ENCODE results near the gene ARL4D. TPM values are rescaled to one million over a fixed set of nuclear protein-coding genes. Genes with fewer than 3 reads are reported as not detected.

The ARL4D gene
- total RNA-seq, 2 experiments from 2014 or later = 2.0 to 2.3 TPM

DNA sequence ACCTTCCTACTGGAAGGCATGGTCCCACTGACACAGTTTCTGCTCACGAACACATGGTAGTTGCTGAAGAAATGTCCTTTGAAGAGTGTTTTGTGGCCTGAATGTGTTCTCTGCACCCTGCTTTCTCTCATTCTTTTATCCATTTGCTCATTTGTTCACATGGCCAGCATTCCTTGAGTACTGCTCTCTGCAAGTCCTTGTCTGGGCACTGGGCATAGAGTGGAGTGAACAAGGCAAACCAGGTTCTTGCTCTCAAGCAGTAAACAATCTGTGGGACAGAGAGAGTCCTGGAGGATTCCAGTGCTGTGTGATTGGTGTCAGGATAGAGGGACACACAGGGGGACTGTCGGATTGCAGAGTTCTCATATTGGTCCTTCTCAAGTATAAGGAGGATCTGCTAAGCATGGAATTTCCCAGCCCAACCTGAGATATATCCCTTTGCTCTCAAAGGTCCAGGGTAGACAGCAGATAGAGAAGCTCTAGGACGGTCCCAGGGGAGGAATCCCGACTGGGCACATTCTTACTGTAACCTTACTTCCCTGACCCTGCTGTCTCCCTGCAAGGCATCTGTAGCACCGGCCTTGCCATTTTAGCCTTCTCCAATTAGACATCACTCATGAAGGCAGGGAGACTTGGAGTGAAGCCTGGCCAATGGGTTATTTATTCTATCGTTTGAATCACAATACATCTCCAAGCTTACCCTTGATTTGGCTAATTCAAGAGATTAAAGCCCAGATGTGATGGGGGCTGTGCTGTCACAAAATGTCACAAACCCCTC, 32.3 kb downstream of the ARL4D start:
- H3K36me3 Mint-ChIP-seq (ENCODE audit: low read depth) = no peaks in the 10 kb centered on the region
- CTCF ChIA-PET = interaction anchor here (0.7 to 1.5 kb wide), 3 partner anchors 26 to 147 kb away, joined by 3 to 4 read pairs (median 3); partner anchors contain the start of gene DHX8

DNA sequence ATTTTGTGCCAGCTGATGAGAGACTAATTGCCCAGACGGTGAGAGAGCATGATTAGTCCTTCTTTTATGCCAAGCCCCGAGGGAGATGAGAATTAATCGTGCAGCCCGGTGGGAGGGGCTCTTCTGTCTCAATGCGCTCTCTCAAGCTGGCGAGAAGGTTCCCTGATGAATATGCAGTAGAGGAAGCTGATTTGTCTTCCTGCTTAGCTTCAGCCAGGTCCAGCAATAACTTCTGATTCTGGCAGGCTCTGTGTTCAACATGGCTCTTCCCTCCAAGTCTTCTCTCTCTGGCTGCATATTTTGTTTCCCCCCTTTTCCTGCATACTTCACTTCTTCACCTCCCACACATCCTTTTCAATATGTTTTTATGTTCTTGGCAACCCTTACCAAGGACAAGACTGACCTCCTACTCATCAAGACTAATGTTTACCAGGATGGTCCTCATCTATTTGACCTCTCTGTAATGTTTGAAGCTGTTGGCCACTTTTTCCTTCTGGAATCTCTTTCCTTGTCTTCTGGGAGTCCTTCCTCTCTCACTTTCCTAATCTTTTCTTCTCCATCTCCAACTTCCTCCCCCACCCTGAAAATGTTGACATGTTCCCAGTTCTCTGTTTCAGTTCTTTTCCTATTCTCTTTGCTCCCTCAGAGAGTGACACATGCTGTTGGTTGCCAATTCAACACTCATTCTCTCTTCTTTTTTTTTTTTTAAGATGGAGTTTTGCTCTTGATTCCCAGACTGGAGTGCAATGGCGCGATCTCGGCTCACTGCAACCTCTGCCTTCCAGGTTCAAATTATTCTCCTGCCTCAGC, 33.1 kb downstream of the ARL4D start:
- intact Hi-C loops (cut with DNase I, micrococcal nuclease) = no loop called here
- CTCF ChIA-PET = interaction anchor here (0.7 to 1.5 kb wide), 3 partner anchors 26 to 146 kb away, joined by 3 to 4 read pairs (median 3); partner anchors contain the start of gene DHX8
- Mint-ChIP-seq H3K27ac (no peak overlapping the region), H3K4me1 (no peaks in the 10 kb centered on the region), H3K4me3 (no peak overlapping the region), H3K27me3 (peaks cover 25% of the 10 kb centered on the region), H3K36me3 (ENCODE audit: low read depth) (no peaks in the 10 kb centered on the region), H3K9me3 (ENCODE audit: low read depth) (no peaks in the 10 kb centered on the region)
- ATAC-seq (no peak), DNase-seq (no peak)
- POLR2A ChIA-PET = no interaction called here

More for the DNA sequence above, 32.3 kb downstream of the ARL4D start:
- H3K4me3 Mint-ChIP-seq = no peak overlapping the region
- ATAC-seq (no peak), DNase-seq (no peak)
- H3K27me3 Mint-ChIP-seq = peaks cover 25% of the 10 kb centered on the region
- no peaks in the 10 kb centered on the region for H3K9me3 Mint-ChIP-seq (ENCODE audit: low read depth)
- H3K27ac Mint-ChIP-seq = no peak overlapping the region
- H3K4me1 Mint-ChIP-seq = no peaks in the 10 kb centered on the region
- POLR2A ChIA-PET = interaction anchor here (0.5 kb wide), 1 partner anchor 9 kb away, joined by 11 read pairs; no protein-coding TSS in a partner anchor
- intact Hi-C loops (cut with DNase I, micrococcal nuclease) = no loop called here

- Mint-ChIP-seq H3K4me3 (no peak overlapping the region), H3K9me3 (ENCODE audit: low read depth) (no peaks in the 10 kb centered on the region), H3K4me1 (no peaks in the 10 kb centered on the region), H3K27me3 (peaks cover 22% of the 10 kb centered on the region), H3K36me3 (ENCODE audit: low read depth) (no peaks in the 10 kb centered on the region), H3K27ac (no peak overlapping the region)
- ATAC-seq (no peak), DNase-seq (no peak)
- intact Hi-C loops (cut with DNase I, micrococcal nuclease) = no loop called here
- ChIA-PET CTCF (interaction anchor here (1.4 kb wide), 1 partner anchor 43 kb away, joined by 4 read pairs; no protein-coding TSS in a partner anchor), POLR2A (no interaction called here)
Measured at GRCh38 chr17:43434902-43435319, 36.1 kb downstream of the ARL4D start.

DNA sequence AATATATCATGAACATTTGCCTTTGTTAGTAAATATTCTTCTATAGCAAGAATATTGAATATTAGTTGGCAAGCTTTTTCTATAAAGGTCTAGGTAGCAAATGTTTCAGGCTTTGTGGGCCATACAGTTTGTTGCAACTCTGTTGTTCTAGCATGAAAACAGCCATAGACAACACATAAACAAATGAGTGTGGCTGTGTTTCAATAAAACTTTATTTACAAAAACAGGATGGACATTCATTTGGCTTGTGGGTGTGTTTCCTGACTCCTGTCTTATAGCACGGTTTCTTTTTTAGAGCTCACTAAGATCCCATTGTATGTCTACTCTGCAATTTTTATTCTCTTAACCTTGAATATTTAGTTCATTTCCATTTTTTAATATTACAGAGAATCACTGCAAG, 39.0 kb downstream of the ARL4D start:
- Mint-ChIP-seq H3K36me3 (ENCODE audit: low read depth) (no peaks in the 10 kb centered on the region), H3K27ac (no peak overlapping the region), H3K4me1 (no peaks in the 10 kb centered on the region), H3K4me3 (no peak overlapping the region), H3K27me3 (peaks cover 12% of the 10 kb centered on the region), H3K9me3 (ENCODE audit: low read depth) (no peaks in the 10 kb centered on the region)
- POLR2A ChIA-PET = no interaction called here
- intact Hi-C loops (cut with DNase I, micrococcal nuclease) = no loop called here
- no peak for DNase-seq
- no peak for ATAC-seq
- CTCF ChIA-PET = interaction anchor here (1.2 kb wide), 1 partner anchor 13 kb away, joined by 3 read pairs; no protein-coding TSS in a partner anchor

DNA sequence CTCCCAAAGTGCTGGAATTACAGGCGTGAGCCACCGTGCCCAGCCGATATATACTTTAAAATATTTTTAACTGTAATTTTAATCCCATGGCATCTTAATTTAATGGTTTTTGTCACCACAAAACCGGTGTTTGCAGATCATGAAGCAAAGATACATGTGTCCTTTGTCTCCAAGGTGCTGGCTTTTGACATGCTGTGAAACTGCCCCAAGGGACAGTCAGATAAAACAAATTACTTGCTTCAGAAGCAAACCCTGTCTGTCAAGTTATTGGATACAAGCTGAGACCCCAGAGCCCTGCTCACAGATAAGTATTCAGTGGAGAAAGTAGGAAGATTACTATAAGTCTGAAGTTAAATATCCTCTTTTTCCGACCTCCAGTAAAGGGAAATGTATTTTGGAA, 39.8 kb downstream of the ARL4D start:
- H3K27me3 Mint-ChIP-seq = peaks cover 10% of the 10 kb centered on the region
- H3K4me1 Mint-ChIP-seq = no peaks in the 10 kb centered on the region
- H3K36me3 Mint-ChIP-seq (ENCODE audit: low read depth) = no peaks in the 10 kb centered on the region
- DNase-seq (no peak), ATAC-seq (no peak)
- ChIA-PET CTCF (no interaction called here), POLR2A (no interaction called here)
- no peak overlapping the region for H3K27ac Mint-ChIP-seq
- H3K9me3 Mint-ChIP-seq (ENCODE audit: low read depth) = no peaks in the 10 kb centered on the region
- intact Hi-C loops (cut with DNase I, micrococcal nuclease) = no loop called here
- H3K4me3 Mint-ChIP-seq = no peak overlapping the region

- no peak overlapping the region for H3K4me3 Mint-ChIP-seq
- no peak overlapping the region for H3K27ac Mint-ChIP-seq
- peaks cover 10% of the 10 kb centered on the region for H3K27me3 Mint-ChIP-seq
- no peaks in the 10 kb centered on the region for H3K4me1 Mint-ChIP-seq
- POLR2A ChIA-PET = interaction anchor here (0.6 kb wide), 1 partner anchor 15 kb away, joined by 3 read pairs; no protein-coding TSS in a partner anchor
- ATAC-seq = no peak
- CTCF ChIA-PET = interaction anchor here (0.9 kb wide), 1 partner anchor 45 kb away, joined by 6 read pairs; no protein-coding TSS in a partner anchor
- intact Hi-C loops (cut with DNase I, micrococcal nuclease) = no loop called here
- H3K9me3 Mint-ChIP-seq (ENCODE audit: low read depth) = no peaks in the 10 kb centered on the region
- H3K36me3 Mint-ChIP-seq (ENCODE audit: low read depth) = no peaks in the 10 kb centered on the region
- DNase-seq = no peak
Measured at GRCh38 chr17:43439041-43439440, 40.2 kb downstream of the ARL4D start.

- CTCF ChIA-PET = no interaction called here
- no peaks in the 10 kb centered on the region for H3K4me1 Mint-ChIP-seq
- no peak overlapping the region for H3K27ac Mint-ChIP-seq
- no peaks in the 10 kb centered on the region for H3K36me3 Mint-ChIP-seq (ENCODE audit: low read depth)
- H3K9me3 Mint-ChIP-seq (ENCODE audit: low read depth) = no peaks in the 10 kb centered on the region
- H3K27me3 Mint-ChIP-seq = no peaks in the 10 kb centered on the region
- POLR2A ChIA-PET = no interaction called here
- intact Hi-C loops (cut with DNase I, micrococcal nuclease) = no loop called here
- DNase-seq (no peak), ATAC-seq (no peak)
- no peak overlapping the region for H3K4me3 Mint-ChIP-seq
Measured at GRCh38 chr17:43442711-43443110, 43.9 kb downstream of the ARL4D start.

DNA sequence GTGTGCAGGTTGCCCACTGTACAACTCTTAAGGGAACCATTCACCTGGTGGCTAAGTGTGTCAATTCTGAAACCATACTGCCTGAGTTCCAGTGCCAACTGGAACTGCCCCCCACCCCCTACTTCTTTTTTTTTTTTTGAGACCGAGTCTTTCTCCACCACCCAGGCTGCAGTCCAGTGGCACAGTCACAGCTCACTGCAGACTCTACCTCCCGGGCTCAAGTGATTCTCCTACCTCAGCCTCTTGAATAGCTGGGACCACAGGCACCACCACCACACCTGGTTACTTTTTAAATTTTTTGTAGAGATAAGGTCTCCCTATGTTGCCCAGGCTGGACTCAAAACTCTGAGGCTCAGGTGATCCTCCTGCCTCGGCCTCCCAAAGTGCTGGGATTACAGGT, 44.6 kb downstream of the ARL4D start:
- H3K27ac Mint-ChIP-seq = no peak overlapping the region
- H3K4me1 Mint-ChIP-seq = no peaks in the 10 kb centered on the region
- no peak overlapping the region for H3K4me3 Mint-ChIP-seq
- DNase-seq (no peak), ATAC-seq (no peak)
- ChIA-PET CTCF (no interaction called here), POLR2A (no interaction called here)
- no peaks in the 10 kb centered on the region for H3K27me3 Mint-ChIP-seq
- H3K36me3 Mint-ChIP-seq (ENCODE audit: low read depth) = no peaks in the 10 kb centered on the region
- no peaks in the 10 kb centered on the region for H3K9me3 Mint-ChIP-seq (ENCODE audit: low read depth)
- intact Hi-C loops (cut with DNase I, micrococcal nuclease) = no loop called here

GRCh38 chr17:43444223-43445008, 45.6 kb downstream of the ARL4D start:
- ATAC-seq (no peak), DNase-seq (no peak)
- ChIA-PET CTCF (interaction anchor here (1.0 kb wide), 1 partner anchor 40 kb away, joined by 4 read pairs; the partner anchor contains the start of gene DHX8), POLR2A (no interaction called here)
- H3K4me1 Mint-ChIP-seq = no peaks in the 10 kb centered on the region
- no peaks in the 10 kb centered on the region for H3K36me3 Mint-ChIP-seq (ENCODE audit: low read depth)
- intact Hi-C loops (cut with DNase I, micrococcal nuclease) = no loop called here
- H3K27me3 Mint-ChIP-seq = no peaks in the 10 kb centered on the region
- no peak overlapping the region for H3K4me3 Mint-ChIP-seq
- no peak overlapping the region for H3K27ac Mint-ChIP-seq
- no peaks in the 10 kb centered on the region for H3K9me3 Mint-ChIP-seq (ENCODE audit: low read depth)

DNA sequence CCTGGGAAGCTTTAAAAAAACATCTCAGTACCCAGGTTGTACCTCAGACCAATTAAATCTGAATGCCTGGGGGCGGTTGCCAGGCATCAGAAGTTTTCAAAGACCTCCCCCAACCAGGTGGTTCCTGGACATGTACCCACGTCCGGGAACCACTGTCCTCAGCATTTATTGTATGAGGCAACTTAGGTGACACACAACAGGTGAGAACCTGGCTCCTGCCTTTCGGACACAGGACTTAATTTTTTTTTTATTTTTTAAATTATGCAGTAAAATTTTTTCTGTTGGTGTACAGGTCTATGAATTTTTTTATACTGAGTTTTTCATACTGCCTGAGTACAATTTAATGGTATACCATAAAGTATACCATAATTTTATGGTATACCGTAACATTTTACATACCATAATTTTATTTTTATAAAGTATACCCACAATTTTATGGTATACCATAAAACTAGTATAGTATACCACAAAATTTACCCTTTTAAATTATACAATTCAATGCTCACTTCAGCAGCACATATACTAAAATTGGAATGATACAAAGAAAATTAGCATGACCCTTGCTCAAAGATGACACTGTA, 46.3 kb downstream of the ARL4D start:
- ChIA-PET POLR2A (no interaction called here), CTCF (interaction anchor here (1.0 kb wide), 1 partner anchor 39 kb away, joined by 4 read pairs; the partner anchor contains the start of gene DHX8)
- DNase-seq = no peak
- no peak for ATAC-seq
- H3K9me3 Mint-ChIP-seq (ENCODE audit: low read depth) = no peaks in the 10 kb centered on the region
- H3K36me3 Mint-ChIP-seq (ENCODE audit: low read depth) = no peaks in the 10 kb centered on the region
- H3K4me1 Mint-ChIP-seq = no peaks in the 10 kb centered on the region
- H3K27me3 Mint-ChIP-seq = no peaks in the 10 kb centered on the region
- no peak overlapping the region for H3K4me3 Mint-ChIP-seq
- no peak overlapping the region for H3K27ac Mint-ChIP-seq
- intact Hi-C loops (cut with DNase I, micrococcal nuclease) = no loop called here

DNA sequence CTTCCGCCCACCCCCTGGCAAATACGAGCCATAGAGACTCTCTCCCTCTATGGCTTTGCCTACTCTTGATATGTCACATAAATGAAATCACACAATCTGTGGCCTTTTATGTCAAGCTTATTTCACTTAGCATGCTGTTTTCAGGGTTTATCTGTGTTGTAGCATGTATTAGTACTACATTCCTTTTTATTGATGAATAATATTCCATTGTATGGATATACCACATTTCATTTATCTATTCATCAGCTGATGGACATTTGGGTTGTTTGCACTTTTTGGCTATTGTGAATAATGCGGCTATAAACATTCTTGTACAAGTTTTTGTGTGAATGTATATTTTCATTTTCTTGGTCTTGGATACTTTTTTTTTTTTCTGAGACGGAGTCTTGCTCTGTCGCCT, 48.0 kb downstream of the ARL4D start:
- Mint-ChIP-seq H3K36me3 (ENCODE audit: low read depth) (no peaks in the 10 kb centered on the region), H3K9me3 (ENCODE audit: low read depth) (no peaks in the 10 kb centered on the region), H3K4me3 (no peak overlapping the region), H3K4me1 (no peaks in the 10 kb centered on the region), H3K27ac (no peak overlapping the region), H3K27me3 (no peaks in the 10 kb centered on the region)
- ATAC-seq (no peak), DNase-seq (no peak)
- intact Hi-C loops (cut with DNase I, micrococcal nuclease) = no loop called here
- ChIA-PET POLR2A (interaction anchor here (0.6 kb wide), 1 partner anchor 17 kb away, joined by 6 read pairs; no protein-coding TSS in a partner anchor), CTCF (no interaction called here)
